WTC11 (cell line): Measurements from ENCODE around the gene ADCY2. TPM values are rescaled to one million over a fixed set of nuclear protein-coding genes. Genes with fewer than 3 reads are reported as not detected.

Source experiments
- ATAC-seq: fragments of 200-7000 bp; cut with Tn5 transposase; 2 replicates; pipeline ENCODE4 v1.10.0; 2021; ENCODE audit warnings: mild to moderate bottlenecking, moderate library complexity
- CTCF ChIA-PET: fragments of 300-600 bp; sonication (Branson Sonifier 250); formaldehyde crosslinking; loops from one replicate; lab custom pipeline; 2021; ENCODE audit warnings: antibody characterized with exemption; lab: Charles Lee
- POLR2A ChIA-PET: fragments of 350-600 bp; sonication (Branson Sonifier 250); formaldehyde crosslinking; loops from one replicate; lab custom pipeline; 2021; ENCODE audit warnings: antibody characterized with exemption; lab: Charles Lee
- DNase-seq: peaks from one replicate; pipeline ENCODE4 v3.0.0; 2021; ENCODE audit warnings: low spot score
- H3K27ac Mint-ChIP-seq: 2 replicates; pipeline ENCODE4 v1.8.0; 2021; ENCODE audit warnings: mixed read lengths
- H3K27me3 Mint-ChIP-seq: 2 replicates; pipeline ENCODE4 v1.8.0; 2021; ENCODE audit warnings: low read depth, mild to moderate bottlenecking, moderate library complexity, mixed read lengths
- H3K36me3 Mint-ChIP-seq: 2 replicates; pipeline ENCODE4 v1.8.0; 2021; ENCODE audit warnings: mixed read lengths
- H3K4me1 Mint-ChIP-seq: 2 replicates; pipeline ENCODE4 v1.8.0; 2022; ENCODE audit warnings: mixed read lengths
- H3K4me3 Mint-ChIP-seq: 2 replicates; pipeline ENCODE4 v1.8.0; 2021; ENCODE audit warnings: mild to moderate bottlenecking, moderate library complexity, mixed read lengths
- H3K9me3 Mint-ChIP-seq: 2 replicates; pipeline ENCODE4 v1.8.0; 2021; ENCODE audit warnings: mixed read lengths
- ATF1 ChIP-seq: sonication (generic); formaldehyde crosslinking; IDR thresholded peaks from 2 replicates; pipeline ENCODE4 v1.8.1; 2023; ENCODE audit warnings: mild to moderate bottlenecking, moderate library complexity, missing genetic modification reagents
- ELF4 ChIP-seq: sonication (generic); formaldehyde crosslinking; IDR thresholded peaks from 2 replicates; pipeline ENCODE4 v1.8.1; 2022; ENCODE audit warnings: low read depth, mild to moderate bottlenecking, moderate library complexity, missing genetic modification reagents
- FOXK1 ChIP-seq: sonication (generic); formaldehyde crosslinking; IDR thresholded peaks from 2 replicates; pipeline ENCODE4 v1.8.0; 2022; ENCODE audit warnings: mild to moderate bottlenecking, moderate library complexity, missing genetic modification reagents
- HMGA2 ChIP-seq: fragments of 250-450 bp; sonication (Bioruptor Pico); IDR thresholded peaks from 2 replicates; pipeline ENCODE4 v1.4.0; 2021; ENCODE audit warnings: mild to moderate bottlenecking, moderate library complexity
- JAZF1 ChIP-seq: fragments of 250-450 bp; sonication (Bioruptor Pico); IDR thresholded peaks from 2 replicates; pipeline ENCODE4 v1.9.0; 2021; ENCODE audit warnings: moderate library complexity, mild to moderate bottlenecking, inconsistent platforms
- JUN ChIP-seq: sonication (generic); formaldehyde crosslinking; IDR thresholded peaks from 2 replicates; pipeline ENCODE4 v1.8.0; 2023; ENCODE audit warnings: mild to moderate bottlenecking, missing genetic modification reagents
- NFATC4 ChIP-seq: fragments of 250-450 bp; sonication (Bioruptor Pico); IDR thresholded peaks from 2 replicates; pipeline ENCODE4 v1.9.0; 2021; ENCODE audit warnings: mild to moderate bottlenecking
- NFE2L1 ChIP-seq: sonication (generic); formaldehyde crosslinking; IDR thresholded peaks from 2 replicates; pipeline ENCODE4 v1.8.1; 2023; ENCODE audit warnings: missing genetic modification reagents
- NFYB ChIP-seq: sonication (generic); formaldehyde crosslinking; conservative IDR thresholded peaks from 2 replicates; pipeline ENCODE4 v1.8.0; 2022; ENCODE audit warnings: low read depth, missing genetic modification reagents
- RELA ChIP-seq: sonication (generic); formaldehyde crosslinking; IDR thresholded peaks from 2 replicates; pipeline ENCODE4 v1.8.1; 2022; ENCODE audit warnings: missing genetic modification reagents, mild to moderate bottlenecking, borderline replicate concordance
- TEAD1 ChIP-seq: sonication (generic); formaldehyde crosslinking; IDR thresholded peaks from 2 replicates; pipeline ENCODE4 v1.8.0; 2022; ENCODE audit warnings: mild to moderate bottlenecking, missing genetic modification reagents
- ZNF671 ChIP-seq: fragments of 250-450 bp; sonication (Bioruptor Pico); IDR thresholded peaks from 2 replicates; pipeline ENCODE4 v1.8.0; 2021; ENCODE audit warnings: mild to moderate bottlenecking
- total RNA-seq: library from RNA; stranded (reverse); gene quantifications from 3 replicates; pipeline ENCODE4 v1.2.3, GENCODE V29; 2021
- TF ChIP-seq, protein P1 (sequence below): fragments of 250-450 bp; sonication (Bioruptor Pico); IDR thresholded peaks from 2 replicates; pipeline ENCODE4 v1.9.0; 2021; ENCODE audit warnings: mild to moderate bottlenecking
- TF ChIP-seq, protein P2 (sequence below): sonication (generic); formaldehyde crosslinking; IDR thresholded peaks from 2 replicates; pipeline ENCODE4 v1.8.0; 2023; ENCODE audit warnings: missing genetic modification reagents
- TF ChIP-seq, protein P3 (sequence below): sonication (generic); formaldehyde crosslinking; IDR thresholded peaks from 2 replicates; pipeline ENCODE4 v1.8.1; 2022; ENCODE audit warnings: low read depth, mild to moderate bottlenecking, moderate library complexity, missing genetic modification reagents, borderline replicate concordance
- TF ChIP-seq, protein P4 (sequence below): fragments of 200-600 bp; IDR thresholded peaks from 2 replicates; pipeline ENCODE4 v1.8.0; 2022; ENCODE audit warnings: antibody characterized with exemption
- TF ChIP-seq, protein P5 (sequence below): sonication (generic); formaldehyde crosslinking; IDR thresholded peaks from 2 replicates; pipeline ENCODE4 v1.8.0; 2023; ENCODE audit warnings: missing genetic modification reagents, mild to moderate bottlenecking, borderline replicate concordance
- TF ChIP-seq, protein P6 (sequence below): sonication (generic); formaldehyde crosslinking; IDR thresholded peaks from 2 replicates; pipeline ENCODE4 v1.8.0; 2022; ENCODE audit warnings: mild to moderate bottlenecking, missing genetic modification reagents

ADCY2 gene
- total RNA-seq, 1 experiment from 2014 or later = 142 TPM

DNA sequence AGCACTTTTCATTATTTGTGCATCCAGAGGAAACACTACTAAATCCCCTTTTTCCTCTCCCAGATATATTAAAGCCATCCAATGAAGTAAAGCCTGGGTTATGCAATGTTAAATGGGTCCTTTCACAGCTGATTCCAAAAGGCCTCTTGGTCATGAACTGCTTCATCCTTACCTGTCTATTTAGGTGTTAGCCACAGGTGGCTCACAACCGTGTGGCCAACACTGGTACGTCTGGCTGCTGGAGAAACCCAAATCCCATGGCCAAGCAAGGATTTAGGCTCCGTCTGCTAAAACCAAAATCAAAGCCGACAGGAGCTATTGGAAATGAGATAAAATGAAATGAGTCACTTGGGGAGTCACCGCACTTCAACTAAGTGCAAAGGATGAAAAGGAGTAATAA, 193.9 kb downstream of the ADCY2 start:
- Mint-ChIP-seq H3K27ac (peak overlapping the region; percentile 73; the same call in 1 of the 2 replicates), H3K9me3 (no peaks in the 10 kb centered on the region), H3K36me3 (peaks cover 6% of the 10 kb centered on the region; the same call in 1 of the 2 replicates), H3K27me3 (no peaks in the 10 kb centered on the region), H3K4me1 (peaks cover 54% of the 10 kb centered on the region), H3K4me3 (no peak overlapping the region)
- TF ChIP-seq, protein P1, sequence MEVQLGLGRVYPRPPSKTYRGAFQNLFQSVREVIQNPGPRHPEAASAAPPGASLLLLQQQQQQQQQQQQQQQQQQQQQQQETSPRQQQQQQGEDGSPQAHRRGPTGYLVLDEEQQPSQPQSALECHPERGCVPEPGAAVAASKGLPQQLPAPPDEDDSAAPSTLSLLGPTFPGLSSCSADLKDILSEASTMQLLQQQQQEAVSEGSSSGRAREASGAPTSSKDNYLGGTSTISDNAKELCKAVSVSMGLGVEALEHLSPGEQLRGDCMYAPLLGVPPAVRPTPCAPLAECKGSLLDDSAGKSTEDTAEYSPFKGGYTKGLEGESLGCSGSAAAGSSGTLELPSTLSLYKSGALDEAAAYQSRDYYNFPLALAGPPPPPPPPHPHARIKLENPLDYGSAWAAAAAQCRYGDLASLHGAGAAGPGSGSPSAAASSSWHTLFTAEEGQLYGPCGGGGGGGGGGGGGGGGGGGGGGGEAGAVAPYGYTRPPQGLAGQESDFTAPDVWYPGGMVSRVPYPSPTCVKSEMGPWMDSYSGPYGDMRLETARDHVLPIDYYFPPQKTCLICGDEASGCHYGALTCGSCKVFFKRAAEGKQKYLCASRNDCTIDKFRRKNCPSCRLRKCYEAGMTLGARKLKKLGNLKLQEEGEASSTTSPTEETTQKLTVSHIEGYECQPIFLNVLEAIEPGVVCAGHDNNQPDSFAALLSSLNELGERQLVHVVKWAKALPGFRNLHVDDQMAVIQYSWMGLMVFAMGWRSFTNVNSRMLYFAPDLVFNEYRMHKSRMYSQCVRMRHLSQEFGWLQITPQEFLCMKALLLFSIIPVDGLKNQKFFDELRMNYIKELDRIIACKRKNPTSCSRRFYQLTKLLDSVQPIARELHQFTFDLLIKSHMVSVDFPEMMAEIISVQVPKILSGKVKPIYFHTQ (CRISPR knock-in tag) = no peak
- TF ChIP-seq JAZF1 (CRISPR knock-in tag) (no peak), FOXK1 (CRISPR knock-in tag) (no peak), ZNF671 (CRISPR knock-in tag) (no peak), JUN (CRISPR knock-in tag) (no peak), RELA (CRISPR knock-in tag) (no peak), NFE2L1 (CRISPR knock-in tag) (no peak), TEAD1 (CRISPR knock-in tag) (no peak), ELF4 (CRISPR knock-in tag) (no peak)
- TF ChIP-seq, protein P2, sequence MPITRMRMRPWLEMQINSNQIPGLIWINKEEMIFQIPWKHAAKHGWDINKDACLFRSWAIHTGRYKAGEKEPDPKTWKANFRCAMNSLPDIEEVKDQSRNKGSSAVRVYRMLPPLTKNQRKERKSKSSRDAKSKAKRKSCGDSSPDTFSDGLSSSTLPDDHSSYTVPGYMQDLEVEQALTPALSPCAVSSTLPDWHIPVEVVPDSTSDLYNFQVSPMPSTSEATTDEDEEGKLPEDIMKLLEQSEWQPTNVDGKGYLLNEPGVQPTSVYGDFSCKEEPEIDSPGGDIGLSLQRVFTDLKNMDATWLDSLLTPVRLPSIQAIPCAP (CRISPR knock-in tag) = no peak
- TF ChIP-seq, protein P3, sequence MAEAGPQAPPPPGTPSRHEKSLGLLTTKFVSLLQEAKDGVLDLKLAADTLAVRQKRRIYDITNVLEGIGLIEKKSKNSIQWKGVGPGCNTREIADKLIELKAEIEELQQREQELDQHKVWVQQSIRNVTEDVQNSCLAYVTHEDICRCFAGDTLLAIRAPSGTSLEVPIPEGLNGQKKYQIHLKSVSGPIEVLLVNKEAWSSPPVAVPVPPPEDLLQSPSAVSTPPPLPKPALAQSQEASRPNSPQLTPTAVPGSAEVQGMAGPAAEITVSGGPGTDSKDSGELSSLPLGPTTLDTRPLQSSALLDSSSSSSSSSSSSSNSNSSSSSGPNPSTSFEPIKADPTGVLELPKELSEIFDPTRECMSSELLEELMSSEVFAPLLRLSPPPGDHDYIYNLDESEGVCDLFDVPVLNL (CRISPR knock-in tag) = no peak
- CTCF ChIA-PET = interaction anchor here (1.3 kb wide), 1 partner anchor 17 kb away, joined by 6 read pairs; no protein-coding TSS in a partner anchor
- POLR2A ChIA-PET = no interaction called here
- DNase-seq (no peak), ATAC-seq (peak; percentile 78)

DNA sequence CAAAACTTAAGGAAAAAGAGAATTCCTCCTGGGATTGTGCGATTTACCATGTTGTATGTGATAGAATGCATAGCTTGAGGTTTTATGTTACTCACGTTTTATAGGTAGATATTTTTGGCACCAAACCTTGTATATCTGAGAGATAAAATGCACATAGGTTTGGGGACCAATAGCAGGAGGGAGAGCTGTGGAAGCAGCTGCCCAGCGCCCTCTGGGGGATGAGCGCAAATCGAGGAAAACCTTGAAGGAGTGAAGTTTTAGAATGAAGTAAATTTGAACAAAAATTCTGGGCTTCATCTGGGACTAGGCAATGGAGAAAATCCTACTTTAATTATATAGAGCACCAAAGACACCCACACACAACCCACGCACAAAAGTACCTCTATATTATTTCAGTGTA, 197.0 kb downstream of the ADCY2 start:
- ATAC-seq = peak; percentile 61
- peaks cover 11% of the 10 kb centered on the region for H3K36me3 Mint-ChIP-seq
- peaks cover 61% of the 10 kb centered on the region for H3K4me1 Mint-ChIP-seq
- no peak overlapping the region for H3K4me3 Mint-ChIP-seq
- peak; percentile 48 for DNase-seq
- ChIA-PET POLR2A (no interaction called here), CTCF (interaction anchor here (0.6 to 1.9 kb wide), 9 partner anchors 8 to 772 kb away, joined by 3 to 5 read pairs (median 3); no protein-coding TSS in a partner anchor)
- TF ChIP-seq HMGA2 = no peak
- TF ChIP-seq, protein P4, sequence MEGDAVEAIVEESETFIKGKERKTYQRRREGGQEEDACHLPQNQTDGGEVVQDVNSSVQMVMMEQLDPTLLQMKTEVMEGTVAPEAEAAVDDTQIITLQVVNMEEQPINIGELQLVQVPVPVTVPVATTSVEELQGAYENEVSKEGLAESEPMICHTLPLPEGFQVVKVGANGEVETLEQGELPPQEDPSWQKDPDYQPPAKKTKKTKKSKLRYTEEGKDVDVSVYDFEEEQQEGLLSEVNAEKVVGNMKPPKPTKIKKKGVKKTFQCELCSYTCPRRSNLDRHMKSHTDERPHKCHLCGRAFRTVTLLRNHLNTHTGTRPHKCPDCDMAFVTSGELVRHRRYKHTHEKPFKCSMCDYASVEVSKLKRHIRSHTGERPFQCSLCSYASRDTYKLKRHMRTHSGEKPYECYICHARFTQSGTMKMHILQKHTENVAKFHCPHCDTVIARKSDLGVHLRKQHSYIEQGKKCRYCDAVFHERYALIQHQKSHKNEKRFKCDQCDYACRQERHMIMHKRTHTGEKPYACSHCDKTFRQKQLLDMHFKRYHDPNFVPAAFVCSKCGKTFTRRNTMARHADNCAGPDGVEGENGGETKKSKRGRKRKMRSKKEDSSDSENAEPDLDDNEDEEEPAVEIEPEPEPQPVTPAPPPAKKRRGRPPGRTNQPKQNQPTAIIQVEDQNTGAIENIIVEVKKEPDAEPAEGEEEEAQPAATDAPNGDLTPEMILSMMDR = peak; percentile 20; the same call in 1 of the 2 replicates
- no peaks in the 10 kb centered on the region for H3K9me3 Mint-ChIP-seq
- H3K27ac Mint-ChIP-seq = no peak overlapping the region
- no peaks in the 10 kb centered on the region for H3K27me3 Mint-ChIP-seq

DNA sequence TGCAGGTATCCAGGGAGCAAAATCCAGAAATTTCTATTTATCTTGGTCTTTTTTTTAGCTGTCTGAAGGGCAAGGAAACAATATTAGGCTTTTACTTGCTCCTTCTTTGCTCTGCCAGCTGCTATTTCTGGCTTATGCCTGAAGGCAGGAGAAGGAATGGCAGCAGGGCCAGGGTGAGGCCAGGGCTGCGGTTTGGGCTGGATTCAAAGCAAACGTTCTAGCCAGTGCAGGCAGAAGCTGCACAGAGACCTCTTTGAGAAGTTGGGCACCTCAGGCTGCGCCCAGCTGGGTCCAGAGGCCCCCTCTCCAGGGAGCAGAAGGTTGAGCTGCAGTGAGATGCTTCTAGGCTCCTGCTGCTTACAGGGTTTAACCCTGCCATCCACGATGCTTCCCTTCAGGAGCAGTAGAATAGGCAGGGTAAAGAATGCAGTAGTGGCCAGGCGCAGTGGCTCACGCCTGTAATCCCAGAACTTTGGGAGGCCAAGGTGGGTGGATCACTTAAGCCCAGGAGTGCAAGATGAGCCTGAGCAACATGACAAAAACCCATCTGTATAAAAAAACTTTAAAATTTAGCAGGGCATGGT, 201.2 kb downstream of the ADCY2 start:
- H3K27ac Mint-ChIP-seq = no peak overlapping the region; the same call in 1 of the 2 replicates
- TF ChIP-seq NFATC4 (no peak), ATF1 (CRISPR knock-in tag) (no peak), RELA (CRISPR knock-in tag) (no peak), NFE2L1 (CRISPR knock-in tag) (no peak), NFYB (CRISPR knock-in tag) (no peak)
- TF ChIP-seq, protein P2 (CRISPR knock-in tag) = no peak
- TF ChIP-seq, protein P5, sequence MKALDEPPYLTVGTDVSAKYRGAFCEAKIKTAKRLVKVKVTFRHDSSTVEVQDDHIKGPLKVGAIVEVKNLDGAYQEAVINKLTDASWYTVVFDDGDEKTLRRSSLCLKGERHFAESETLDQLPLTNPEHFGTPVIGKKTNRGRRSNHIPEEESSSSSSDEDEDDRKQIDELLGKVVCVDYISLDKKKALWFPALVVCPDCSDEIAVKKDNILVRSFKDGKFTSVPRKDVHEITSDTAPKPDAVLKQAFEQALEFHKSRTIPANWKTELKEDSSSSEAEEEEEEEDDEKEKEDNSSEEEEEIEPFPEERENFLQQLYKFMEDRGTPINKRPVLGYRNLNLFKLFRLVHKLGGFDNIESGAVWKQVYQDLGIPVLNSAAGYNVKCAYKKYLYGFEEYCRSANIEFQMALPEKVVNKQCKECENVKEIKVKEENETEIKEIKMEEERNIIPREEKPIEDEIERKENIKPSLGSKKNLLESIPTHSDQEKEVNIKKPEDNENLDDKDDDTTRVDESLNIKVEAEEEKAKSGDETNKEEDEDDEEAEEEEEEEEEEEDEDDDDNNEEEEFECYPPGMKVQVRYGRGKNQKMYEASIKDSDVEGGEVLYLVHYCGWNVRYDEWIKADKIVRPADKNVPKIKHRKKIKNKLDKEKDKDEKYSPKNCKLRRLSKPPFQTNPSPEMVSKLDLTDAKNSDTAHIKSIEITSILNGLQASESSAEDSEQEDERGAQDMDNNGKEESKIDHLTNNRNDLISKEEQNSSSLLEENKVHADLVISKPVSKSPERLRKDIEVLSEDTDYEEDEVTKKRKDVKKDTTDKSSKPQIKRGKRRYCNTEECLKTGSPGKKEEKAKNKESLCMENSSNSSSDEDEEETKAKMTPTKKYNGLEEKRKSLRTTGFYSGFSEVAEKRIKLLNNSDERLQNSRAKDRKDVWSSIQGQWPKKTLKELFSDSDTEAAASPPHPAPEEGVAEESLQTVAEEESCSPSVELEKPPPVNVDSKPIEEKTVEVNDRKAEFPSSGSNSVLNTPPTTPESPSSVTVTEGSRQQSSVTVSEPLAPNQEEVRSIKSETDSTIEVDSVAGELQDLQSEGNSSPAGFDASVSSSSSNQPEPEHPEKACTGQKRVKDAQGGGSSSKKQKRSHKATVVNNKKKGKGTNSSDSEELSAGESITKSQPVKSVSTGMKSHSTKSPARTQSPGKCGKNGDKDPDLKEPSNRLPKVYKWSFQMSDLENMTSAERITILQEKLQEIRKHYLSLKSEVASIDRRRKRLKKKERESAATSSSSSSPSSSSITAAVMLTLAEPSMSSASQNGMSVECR = no peak
- TF ChIP-seq, protein P6, sequence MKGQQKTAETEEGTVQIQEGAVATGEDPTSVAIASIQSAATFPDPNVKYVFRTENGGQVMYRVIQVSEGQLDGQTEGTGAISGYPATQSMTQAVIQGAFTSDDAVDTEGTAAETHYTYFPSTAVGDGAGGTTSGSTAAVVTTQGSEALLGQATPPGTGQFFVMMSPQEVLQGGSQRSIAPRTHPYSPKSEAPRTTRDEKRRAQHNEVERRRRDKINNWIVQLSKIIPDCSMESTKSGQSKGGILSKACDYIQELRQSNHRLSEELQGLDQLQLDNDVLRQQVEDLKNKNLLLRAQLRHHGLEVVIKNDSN (CRISPR knock-in tag) = no peak

More for the DNA sequence above, 201.2 kb downstream of the ADCY2 start:
- no peaks in the 10 kb centered on the region for H3K27me3 Mint-ChIP-seq
- DNase-seq (no peak), ATAC-seq (no peak)
- no peak overlapping the region for H3K4me3 Mint-ChIP-seq
- peaks cover 42% of the 10 kb centered on the region for H3K4me1 Mint-ChIP-seq
- H3K36me3 Mint-ChIP-seq = peaks cover 44% of the 10 kb centered on the region
- H3K9me3 Mint-ChIP-seq = peaks cover 29% of the 10 kb centered on the region
- ChIA-PET POLR2A (no interaction called here), CTCF (interaction anchor here (0.6 to 1.2 kb wide), 2 partner anchors 10 to 221 kb away, joined by 3 read pairs; no protein-coding TSS in a partner anchor)
